Activated CD4-positive, alpha-beta T cell treated with anti-CD3 and anti-CD28 coated beads for 48 hours (primary cell): ENCODE measurements around the gene EPYC.
A peak's percentile ranks its signal among the peaks of the same experiment; 100 is the strongest.

Experiments used
- DNase-seq: peaks from one replicate; pipeline ENCODE4 v3.0.0-alpha.2; 2020

The EPYC gene, protein sequence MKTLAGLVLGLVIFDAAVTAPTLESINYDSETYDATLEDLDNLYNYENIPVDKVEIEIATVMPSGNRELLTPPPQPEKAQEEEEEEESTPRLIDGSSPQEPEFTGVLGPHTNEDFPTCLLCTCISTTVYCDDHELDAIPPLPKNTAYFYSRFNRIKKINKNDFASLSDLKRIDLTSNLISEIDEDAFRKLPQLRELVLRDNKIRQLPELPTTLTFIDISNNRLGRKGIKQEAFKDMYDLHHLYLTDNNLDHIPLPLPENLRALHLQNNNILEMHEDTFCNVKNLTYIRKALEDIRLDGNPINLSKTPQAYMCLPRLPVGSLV

DNA sequence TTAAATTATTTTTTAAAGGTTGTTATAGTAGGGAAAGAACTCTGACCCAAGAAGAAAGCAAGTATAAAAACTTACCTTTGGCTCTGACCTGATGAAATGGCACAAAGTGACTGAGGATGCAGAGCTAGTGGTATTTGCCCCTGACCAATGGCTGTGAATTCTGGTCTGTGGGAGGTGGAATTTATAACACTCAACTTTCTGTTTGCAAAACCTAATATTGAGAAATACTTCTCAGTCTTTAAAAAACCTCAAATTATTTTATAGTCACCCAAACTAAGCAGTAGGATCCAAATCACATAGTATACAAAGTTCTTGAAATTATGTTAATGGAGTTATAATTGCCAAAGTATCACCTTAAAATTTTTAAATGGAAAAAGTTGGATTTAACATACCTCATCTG is at the start of gene EPYC:
Gene EPYC (minus strand): TSS at position 101 of the 400 bp plus-strand sequence. CDS start 2,407 bp downstream, outside the sequence.
- DNase-seq, result no peak

DNA sequence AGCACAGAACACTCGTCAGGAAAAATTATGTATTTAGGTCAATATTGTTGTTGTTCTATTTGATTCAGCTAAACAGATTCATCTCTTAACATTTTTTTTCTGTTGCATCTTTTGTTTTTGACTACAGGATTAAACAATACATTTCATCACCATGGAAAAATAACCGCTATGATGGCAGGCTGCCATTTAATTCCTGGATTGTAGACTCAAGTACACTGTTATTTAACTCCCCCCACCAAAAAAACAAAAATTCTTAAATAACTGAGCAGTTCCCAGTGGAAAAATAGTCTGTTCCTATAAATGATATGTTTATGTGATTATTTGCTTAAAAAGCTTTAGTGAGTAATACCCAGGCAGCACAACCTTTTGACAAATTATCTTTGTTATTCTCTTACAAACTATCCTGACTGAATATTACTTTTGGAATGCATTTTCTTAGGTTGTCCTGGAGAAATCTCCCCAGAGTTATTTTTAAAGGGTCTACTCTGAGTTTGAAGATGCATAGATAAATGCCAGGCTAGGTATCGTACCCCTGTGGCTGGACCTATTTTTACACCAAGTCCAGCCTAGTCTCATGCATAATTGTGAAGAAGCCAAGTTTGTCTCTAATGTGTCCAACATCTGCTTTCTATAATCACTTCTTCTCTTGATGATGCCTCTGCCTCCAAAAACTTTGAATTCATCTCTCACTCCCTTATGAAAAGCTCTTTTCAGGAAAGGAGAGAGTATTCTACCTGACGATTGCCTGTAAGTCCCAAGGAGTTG is 49.4 kb upstream of the EPYC start:
- DNase-seq, result no peak

DNA sequence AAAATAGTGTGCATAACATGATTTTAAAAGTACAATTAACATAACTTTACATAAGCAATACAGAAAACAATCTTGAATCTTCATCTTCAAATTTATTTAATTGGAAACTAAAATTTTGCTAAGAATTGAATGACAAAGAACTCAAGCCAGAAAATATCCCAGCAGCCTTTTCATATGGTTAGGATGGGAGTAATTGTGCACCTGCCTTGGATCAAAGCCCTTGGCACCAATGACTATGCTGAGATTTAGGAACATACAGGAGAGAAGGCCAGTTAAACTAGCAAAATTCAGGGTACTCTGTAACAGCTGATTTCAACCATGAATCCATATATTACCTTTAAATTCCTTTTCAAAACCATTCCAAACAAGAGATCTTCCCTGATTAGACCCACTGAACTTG is 47.3 kb upstream of the EPYC start:
- no peak for DNase-seq

DNA sequence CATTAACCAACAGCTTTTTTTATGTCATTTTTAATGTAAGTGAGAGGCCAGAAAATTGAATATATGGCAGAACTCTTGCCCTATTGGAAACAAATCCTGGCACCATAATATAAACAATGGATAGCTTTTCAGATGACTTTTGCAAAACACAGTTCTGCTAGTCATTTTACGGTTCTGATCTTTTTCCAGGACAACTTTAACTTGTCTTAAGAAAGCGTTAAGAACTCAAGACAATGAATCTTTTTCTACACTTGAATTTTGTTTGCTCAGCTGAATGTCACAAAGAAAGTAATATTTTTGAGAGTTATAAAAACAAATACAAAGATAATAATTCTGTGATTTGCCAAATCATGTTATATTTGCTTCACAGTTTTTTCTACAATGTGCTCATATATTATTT is 39.8 kb upstream of the EPYC start:
- DNase-seq, result no peak

DNA sequence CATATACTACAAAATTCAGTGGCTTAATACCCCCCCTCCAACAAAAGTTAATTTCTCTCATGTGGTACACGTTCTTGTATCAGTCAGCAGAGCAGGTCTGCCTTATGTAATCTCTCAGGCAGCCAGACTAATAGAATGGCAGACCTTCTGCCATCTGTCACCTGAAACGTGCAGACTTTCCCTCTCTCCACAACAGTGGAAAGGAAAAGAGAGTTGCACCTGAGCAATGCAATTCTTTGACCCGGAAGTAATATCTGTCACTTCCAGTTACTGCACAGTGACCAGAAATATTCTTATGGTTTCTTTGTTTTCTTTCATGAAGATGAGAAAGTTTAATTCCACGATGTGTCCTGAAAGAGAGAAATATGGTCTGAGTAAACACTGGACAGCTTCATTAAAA is 38.6 kb upstream of the EPYC start:
- DNase-seq, result no peak

DNA sequence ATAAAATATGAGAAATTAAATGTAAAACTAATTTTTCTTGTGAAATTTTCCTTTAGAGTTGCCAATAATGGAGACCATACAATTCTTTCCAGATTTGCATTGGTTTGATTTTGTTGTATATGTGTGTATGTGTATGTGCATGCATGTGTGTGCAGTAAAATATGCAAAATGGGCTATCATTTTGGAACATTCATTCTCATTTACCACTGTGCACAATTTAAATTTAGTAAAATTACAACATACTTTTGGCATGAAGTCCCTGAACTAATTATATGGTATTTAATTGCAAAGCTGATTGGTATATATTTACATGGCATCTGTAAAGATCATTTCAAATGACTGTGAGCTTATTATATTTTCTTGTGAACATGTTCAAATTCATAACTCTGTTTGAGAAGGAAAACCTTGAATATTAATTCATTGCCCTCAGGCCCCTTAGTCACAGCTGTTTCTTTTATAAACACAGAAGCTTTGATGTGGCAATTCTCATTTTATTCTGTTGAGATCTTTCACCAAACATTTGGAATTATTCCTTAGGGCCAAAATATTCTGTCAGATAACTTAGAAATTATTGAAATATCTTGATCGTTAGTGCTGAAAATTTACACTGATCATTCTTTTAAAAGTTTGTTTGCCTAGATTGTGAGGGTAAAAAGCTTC is 35.5 kb upstream of the EPYC start:
- no peak for DNase-seq

DNA sequence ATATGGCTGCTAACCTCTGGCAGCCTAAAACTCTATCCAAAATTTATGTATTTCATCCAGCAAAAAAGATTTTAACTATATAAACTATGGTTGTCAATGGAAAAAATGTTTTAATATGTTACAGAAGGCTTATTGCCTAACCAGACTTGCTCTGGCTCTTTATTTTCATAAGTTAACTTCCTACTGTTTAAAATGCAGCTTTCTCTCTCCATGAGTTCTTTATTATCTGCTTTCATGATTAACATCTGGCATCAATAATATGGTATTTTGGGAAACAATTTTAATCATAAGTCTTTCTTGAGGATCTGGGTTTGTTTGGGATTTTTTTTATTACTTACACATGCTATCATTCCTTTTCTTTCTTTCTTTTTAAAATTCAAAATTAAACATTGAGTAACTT is 32.5 kb upstream of the EPYC start:
- no peak for DNase-seq

DNA sequence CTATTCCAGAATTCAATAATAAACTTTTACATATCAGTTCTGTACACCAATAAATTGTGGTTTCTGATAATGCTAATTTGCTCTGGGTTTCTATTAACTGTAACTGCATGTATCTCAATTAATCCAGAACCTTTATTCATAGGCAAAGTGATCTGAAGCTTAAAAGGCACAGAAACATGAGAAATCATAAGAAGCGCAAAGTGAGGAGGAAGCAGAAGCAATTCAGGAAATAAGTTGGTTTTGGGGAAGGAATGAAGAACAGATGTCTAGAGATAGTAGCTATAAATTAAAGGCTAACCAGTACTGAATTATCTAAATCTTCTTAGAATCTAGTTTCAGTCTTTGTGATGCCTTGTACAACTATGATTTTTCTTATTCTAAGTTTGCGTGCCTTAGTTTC is 28.5 kb upstream of the EPYC start:
- DNase-seq, result no peak

DNA sequence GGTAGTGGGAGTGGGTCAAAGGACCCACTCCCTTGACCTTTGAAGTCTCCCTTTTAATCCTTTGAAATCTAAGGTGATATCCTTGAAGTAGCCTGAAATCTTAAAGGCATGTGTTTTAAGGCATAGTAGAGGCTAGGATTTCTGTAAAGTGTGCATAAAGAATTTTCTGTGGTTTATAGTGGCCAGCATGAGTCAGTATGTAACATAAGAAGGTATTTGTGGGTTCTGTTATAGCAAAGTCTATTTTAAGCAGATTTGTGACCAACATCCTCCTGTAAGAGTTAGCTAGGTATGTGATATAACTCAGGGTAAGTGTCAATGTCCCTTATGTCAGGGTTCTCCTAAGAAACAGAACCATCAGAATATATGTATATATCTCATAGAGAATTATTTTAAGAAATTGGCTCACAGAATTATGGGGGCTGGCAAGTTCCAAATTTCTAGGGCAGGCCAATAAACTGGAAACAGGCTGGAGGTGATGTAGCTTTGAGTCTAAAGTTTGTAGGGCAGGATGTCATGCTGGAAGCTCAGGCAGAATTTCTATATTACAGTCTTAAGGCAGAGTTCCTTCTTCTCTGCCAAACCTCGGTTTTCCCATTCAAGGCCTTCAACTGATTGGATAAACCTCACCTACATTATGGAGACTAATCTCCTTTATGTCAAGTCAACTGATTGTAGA is 18.7 kb upstream of the EPYC start:
- no peak for DNase-seq

DNA sequence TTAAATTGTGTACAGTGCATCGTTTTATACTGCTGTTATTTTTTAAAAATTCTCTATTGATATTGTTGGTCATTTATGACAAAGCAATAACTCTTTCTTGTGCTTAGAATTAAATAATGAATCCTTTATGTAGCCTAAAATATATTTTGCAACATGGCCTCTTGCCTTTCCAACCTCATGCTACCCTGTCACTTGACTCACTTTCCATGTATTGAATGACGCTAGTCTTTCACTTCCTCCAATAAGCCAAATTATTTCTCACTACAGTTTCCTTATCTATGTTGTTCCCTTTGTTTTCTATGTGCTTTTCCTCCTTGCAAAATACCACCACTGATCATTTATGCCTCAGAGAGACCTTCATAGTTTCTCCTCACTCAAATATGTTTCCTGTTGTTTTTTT is 16.3 kb upstream of the EPYC start:
- DNase-seq, result no peak

DNA sequence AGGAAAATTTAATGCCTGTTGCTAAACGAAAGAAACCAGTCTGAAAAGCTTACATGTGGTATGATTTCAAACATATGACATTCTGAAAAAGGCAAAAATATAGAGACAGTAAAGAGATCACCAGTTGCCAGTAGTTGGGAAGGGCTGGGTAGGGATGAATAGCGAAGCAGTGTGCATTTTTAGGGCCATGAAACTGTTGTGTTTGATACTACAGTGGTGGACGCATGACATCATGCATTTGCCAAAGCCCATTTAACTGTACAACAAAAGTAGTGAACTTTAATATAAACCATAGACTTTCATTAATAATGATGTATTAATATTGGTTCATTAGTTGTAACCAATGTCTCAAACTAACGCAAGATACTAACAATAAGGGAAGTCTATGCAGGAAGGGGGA is 14.7 kb upstream of the EPYC start:
- DNase-seq, result no peak

DNA sequence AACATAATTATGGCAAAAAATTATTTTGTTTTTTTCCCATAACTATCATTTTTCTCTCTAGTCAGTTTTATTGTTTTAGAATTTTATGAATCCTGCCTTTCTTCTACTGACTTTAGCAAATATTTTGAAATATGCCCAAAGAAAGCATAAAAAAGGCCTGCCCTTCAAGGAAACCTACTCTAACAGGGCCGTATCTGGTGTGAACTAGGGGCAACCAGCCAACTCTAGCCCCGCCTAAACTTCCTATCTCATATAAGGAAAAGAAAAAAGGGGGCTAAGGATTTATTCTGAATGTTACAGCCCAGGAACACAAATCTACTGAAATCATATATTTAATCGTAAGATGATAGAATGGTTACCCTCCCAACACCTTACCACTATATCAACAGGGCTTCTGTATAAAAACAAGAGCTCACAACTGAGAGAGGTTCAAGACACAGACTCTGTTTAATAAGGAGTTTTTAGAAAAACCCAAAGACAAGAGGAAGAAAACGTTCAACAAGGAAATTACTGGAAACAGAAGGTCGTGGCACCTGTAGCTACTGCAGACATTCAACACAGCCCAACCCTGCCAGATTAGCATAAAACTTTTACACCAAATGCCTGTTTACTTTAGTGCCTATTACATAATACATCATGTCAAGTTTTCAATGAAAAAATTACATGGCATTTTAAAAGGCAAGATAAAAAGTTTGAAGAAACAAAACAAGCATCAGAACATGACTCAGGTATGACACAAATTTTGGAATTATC is 12.9 kb upstream of the EPYC start:
- DNase-seq, result no peak

DNA sequence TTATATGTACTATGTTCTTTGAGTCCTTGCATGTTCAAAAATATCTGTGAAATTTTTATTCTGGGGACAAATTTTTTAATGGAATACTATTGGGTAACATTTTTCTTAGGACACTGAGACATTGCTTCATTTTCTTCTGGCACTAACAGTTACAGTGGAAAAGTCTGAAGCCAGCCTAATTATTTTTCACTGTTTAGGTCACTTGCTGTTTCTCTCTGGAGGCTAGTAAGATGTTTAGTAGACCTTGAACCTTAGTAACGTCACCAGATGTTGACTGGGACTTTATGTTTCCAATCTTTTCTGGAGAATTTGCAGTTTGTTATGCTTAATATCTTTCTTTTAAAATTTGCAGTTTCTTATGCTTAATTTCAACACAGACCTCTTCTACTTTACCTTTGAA is 12.3 kb upstream of the EPYC start:
- DNase-seq, result no peak

DNA sequence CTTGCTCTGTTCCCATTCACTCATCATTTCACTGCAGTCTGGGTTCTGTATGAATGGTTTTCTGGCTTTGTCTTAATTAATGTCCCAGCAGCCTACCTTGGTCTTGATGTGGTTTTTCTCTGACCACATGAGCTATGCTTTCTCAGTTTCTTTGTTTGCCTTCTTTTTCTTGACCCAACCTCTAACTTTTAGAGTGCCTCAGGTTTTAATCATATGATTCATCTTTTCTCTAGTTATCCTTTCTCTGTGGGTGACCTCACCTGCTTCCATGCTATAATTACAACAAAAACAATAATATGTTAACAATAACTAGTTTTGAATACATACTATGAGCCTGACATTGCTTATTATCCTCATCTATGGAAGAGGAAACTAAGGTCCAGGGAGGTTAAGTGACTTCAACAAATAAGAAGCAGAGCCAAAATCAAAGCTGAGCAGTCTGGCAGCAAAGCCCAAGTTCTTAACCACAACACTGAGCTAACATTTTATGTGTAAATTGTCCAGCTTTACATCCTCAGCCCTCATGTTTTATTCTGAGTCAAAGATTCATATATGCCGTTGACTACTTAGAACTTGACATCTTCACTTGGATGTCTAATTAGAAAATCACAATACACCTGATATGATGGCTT is 4.7 kb upstream of the EPYC start:
- no peak for DNase-seq

DNA sequence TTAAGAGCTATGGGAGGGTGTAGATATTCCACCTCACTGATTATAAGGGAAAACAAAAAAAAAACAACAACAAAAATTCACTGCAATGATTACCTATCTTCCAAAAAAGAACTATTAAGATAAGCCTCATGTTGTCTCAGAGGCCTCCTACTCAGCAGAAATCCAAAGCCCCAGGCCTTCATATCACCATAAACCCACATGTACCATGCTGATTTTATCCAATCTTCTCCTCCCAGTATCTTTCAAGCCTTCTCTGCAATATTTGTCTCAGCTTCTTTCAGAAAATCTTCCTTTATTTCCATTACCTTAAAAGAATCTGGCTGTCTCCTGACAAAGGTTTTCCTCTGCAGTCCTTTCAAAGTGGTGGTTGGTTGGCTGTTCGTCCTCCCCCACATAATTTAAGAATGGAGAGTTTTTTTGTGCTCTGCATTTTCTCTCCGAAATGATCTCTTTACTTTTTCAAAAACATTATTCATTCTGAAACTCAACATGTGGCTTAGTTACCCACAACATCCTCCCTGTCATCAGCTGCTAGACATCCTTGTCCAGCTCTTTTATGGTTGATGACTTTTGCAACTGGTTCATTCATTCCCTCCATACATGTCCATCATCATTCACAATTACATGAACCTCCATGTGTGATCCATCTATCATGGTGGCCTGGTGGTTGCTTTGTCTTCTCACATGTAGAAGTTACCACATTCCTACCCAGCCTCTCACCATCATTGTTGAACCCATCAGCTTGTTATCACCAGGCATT is 2.9 kb upstream of the EPYC start:
- DNase-seq, result peak; percentile 1

DNA sequence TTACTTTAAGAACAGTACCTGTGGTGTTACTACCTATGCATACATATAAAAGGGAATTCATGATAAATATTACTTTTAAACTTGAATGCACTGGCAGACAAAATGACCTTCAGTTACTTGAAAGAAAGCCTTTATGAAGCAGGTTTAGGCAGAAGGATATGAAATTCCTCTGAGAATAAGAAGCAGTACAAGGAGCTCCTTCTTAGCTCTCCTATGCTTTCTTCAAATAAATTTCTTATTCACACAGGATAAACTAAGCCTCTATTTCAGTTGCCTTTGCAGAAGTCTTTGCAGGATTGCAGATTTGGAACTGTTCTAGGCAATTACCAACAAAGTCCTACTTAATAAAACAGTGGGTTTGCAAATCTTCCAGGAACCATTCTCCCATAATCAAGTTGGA is 1.0 kb downstream of the EPYC start:
- DNase-seq, result no peak

DNA sequence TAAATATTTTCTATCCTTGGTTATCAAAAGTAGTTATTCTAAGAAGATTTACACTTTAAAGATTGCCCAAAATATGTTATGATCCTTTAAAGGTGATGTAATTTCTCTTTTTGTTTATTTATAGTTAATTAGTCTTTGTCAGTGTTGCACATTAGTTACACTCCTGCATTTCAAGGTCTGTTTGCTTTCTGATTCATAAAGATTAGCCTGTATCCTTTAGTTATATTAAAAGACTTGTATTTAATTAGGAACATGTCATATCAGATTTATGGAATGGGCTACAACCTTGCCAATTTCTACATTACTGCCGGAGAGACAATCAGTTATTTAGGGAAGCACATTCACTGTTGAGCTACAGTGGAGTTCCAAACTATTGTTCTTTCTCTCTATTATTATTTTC is 3.5 kb downstream of the EPYC start:
- no peak for DNase-seq

DNA sequence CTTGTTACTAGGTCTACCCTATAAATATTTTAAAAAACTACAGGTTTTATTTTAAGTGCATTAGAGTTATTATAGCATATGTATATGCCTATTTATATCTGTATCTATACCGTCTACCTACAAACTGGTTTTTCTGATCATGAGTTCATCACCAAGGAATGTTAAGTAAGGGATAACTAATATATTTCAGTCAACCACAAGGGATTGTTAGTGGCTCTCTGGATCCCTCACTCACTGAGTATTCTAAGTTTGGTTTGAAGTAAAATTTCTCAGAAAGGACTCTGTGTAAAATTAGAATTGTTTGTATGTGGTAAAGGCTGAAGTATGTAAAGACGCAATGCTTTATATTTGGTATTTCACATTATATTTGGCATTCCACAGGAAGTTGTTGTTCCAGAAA is 4.8 kb downstream of the EPYC start:
- no peak for DNase-seq

DNA sequence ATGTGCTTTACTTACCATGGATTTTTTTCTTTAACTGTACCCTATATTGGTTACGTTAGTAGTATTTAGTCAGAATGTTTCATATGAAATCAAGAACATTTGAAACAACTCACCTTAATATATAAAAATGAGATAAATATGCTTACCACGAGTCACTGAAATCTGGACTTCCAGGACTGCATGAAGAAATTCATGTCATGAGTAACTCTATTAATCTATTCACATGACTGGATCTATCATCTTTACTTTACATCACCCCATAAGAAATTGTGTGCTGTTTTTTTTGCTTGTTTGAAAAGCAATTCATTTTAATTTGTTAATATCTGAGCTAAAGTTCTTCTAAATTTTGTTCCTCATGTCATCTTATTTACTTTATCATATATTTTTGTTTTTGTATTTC is 5.2 kb downstream of the EPYC start:
- no peak for DNase-seq

DNA sequence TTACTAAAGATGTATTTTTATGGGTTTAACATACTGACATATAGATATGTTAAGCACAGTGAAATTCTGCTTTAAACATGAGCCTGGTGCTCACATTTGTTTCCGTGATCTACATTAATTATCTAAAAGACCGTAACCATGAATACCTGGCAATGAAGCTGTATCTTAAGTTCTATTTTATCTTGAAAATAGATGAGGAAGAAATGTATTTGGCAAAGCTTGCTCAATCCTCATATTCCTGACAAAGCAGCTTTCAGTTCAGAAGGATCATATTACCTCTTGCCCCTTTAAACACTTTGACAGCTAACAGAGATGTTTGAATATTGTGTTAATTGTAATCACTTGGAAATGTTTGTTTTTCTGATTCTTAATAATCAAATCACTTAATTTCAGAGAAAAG is 9.8 kb downstream of the EPYC start:
- no peak for DNase-seq

DNA sequence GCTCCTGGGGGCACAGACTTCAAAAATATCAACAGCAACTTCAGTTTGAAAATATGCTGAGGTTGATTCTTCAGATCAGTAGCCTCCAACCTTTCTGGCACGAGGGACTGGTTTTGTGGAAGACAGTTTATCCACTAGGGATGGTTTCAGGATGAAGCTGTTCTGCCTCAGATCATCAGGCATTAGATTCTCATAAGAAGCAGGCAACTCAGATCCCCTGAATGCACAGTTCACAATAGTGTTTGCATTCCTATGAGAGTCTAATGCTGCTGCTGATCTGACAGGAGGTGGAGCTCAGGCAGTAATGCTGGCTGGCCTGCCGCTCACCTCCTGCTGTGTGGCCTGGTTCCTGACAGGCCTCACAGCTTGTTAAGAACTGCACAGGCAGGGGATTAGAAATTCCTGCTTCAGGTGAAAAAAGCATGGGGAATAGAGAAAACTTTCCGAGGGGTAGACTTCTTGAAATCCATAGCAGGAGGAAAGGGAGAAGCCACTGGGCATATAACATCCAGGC is 12.8 kb downstream of the EPYC start:
- no peak for DNase-seq
